RKO (cell line): ENCODE data around the gene TEX29.

Source experiments
- DNase-seq: peaks from one replicate; pipeline ENCODE4 v3.0.0-alpha.2; 2016; ENCODE audit warnings: low spot score

Gene TEX29

DNA sequence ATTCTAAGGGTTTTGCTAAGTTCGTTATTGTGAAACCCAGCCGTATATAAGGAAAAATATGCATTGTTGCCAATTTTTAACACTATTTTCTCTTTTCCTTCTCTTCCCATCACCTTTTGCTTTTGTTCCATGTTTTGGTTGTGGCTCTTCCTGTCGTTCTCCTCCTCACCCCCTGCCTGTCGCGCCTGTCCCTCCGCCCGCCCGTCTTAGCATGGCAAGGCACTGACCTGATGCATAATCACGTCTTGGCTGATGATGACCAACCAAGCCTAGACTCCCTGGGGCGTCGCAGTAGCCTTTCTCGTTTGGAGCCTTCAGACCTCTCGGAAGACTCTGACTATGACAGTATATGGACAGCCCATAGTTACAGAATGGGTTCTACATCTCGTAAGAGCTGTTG lies 28.5 kb upstream of the TEX29 start:
- DNase-seq: no peak

DNA sequence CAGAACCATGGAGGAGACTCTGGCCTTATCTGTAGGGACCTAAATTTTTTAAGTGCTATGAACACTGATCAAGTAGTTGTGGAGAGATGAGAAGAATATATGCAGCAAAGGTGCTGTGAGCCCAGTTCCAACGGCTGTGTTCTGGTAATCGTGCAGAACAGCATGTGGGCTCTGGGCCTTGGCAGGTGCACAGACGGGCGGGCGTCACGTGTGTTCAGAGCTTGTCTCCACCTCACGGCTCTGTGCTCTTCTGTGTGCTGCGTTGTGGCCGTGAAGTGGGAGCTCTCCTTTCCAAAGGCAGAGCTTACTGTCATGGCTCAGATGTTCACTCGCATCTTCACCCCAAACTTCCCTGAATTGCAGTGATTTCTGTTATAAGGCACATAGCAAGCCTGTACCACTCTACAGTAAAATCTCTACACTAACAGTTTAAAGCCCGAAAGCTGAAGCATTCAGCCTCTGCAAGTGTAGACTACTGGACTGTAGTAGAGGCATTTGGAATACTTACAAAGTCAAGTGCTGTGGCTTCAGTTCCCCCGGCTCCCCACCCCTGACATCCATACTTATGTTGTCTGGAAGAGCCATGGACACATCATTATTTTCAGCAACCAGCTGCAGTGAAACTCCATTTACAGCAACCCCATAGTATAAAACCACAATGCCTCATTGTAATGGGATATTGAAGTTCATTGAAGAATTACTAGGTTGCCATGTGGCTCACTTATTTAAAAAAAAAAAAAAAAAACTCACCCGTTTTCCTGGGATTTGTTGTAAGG lies 27.5 kb upstream of the TEX29 start:
- DNase-seq: no peak

DNA sequence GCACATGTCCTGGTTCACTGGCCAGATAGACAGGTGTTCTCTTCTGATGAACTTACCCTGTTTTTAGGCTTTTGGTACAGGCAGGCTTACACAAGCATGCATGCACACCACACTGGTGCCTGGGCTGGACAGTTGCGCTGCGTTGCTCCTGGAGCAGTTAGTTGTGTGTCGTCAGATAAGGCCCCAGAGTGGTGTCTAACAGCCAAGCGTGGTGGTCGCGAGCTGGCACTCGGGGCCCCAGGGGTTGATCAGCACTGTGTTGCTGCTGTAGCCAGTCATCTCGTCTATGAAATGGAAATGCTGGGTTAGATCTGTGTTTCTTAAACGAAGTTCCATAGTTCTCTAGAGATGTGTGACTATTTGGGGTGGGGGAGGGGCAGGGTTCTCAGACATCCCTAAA lies 24.6 kb upstream of the TEX29 start:
- DNase-seq: no peak

DNA sequence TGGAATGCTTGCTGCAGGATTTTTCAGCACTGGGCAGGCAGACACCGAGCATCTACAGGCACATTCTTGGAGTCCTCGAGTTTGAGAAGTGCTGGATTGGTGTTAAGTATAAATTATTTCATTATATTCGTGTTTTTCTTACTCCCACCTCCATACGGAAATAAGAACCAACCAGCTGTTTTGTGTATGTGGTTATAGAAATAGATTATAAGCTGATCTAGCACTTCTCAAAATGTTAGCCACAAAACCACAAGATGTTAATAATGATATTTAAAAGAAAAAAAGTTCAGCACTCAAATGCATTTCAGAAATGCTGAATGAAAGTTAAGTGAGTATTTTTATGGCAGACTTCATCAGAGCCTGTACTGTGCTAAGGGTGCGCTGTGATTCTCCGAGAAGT lies 24.0 kb upstream of the TEX29 start:
- no peak for DNase-seq

DNA sequence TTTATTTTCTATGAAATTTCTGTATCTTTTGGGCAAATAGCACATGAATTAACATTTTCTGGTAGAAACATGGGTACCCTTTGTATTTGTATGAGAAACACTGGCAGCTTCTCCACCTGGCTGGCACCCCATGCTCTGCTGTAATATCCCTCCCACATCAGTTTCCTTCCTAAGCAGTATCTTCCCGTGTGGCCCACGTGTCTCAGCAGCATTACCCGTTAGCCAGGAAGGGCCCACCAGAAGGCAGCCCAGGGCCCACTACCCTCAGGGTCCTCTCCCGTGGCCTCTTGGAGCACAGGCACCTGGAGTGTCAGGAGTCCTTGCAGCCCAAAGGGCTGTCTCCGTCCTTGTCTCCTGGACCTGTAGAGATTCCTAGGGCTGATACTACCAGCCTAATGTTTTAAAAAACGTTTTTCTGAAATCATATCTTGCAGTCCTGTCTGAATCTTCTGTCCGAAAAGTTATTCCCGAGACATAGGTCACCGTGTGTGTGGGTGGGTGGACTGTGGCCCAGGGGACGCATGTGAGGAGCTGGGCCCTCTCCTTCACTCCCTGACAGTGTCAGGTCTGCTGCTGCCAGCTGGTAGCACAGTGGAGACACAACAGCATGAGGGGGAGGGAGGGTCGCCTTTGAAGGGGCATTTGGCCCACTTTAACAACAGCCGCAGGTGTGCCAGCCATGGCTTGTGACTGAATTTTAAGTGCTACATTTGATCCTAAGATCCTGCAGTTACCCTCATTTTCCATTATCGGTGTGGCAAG lies 22.0 kb upstream of the TEX29 start:
- no peak for DNase-seq

DNA sequence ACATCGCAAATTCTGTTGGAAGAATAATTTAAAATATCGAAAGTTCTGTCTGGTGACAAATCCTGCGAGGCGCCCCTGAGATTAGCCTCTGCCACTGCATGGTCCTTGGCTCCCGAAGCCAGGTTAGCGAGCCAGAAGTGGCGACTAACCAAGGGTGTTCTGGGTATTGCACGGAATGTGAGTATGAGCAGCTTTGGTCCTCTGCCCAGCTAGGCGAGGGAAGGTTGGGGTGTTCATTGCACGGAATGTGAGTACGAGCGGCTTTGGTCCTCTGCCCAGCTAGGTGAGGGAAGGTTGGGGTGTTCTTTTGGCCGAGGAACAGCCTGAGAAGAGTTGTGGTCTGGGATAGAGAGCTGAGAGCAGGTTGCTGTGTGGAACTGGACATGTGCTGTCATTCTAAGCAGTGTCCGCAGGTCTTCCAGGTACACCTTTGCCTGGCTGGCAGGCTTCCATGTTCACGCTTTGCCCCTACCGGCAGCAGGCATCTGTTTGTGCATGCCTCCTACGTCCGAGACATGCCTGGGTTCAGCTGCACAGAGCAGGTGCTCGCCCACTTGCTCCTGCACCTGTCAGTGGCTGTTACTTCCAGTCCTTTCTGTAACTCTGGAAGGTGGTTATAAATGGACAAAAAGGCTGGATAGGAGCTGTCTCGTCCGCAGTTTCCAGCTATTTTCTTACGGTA lies 18.3 kb upstream of the TEX29 start:
- no peak for DNase-seq

DNA sequence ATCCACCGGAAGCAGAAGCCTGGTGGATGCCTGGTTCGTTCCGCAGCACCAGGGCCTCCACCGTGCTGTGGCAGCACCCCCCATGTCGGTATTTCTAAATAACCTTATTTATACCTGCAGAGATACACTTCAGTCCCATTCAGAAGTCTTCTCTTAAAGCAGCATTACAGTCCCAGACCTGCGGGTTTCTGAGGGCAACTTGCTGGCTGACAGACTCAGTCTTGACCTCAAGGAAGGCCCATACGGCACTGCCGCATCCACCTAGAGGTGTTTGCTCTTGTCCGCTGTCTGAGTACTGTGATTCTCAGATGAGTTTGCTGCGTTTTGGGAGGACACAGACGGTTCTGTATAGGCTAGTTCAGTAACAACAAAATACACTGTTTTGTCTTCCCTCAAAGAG lies 16.9 kb upstream of the TEX29 start:
- no peak for DNase-seq

DNA sequence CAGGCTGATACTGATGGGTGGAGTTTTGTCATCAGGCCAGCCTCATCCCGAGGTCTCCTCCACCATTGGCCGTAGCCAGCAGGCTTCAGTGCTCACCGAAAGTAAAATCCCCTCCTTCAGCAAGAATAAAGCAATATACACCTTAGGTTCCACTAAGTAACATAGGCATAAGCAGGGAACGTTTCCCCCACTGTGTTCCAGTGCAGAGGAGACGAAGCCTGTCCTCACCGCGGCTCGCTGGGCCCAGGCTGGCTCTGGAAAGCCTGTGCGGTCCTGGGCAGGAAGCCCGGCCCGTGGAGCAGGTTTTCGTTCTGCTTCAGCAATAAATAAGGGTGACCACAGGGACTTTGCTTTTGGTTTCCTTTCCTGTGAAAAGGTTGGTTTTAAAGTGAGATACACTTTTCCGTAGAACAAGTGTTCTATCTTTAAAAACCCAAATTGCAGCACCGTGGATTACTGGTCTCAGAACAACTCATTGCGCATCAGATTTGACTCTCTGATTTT lies 16.3 kb upstream of the TEX29 start:
- no peak for DNase-seq

DNA sequence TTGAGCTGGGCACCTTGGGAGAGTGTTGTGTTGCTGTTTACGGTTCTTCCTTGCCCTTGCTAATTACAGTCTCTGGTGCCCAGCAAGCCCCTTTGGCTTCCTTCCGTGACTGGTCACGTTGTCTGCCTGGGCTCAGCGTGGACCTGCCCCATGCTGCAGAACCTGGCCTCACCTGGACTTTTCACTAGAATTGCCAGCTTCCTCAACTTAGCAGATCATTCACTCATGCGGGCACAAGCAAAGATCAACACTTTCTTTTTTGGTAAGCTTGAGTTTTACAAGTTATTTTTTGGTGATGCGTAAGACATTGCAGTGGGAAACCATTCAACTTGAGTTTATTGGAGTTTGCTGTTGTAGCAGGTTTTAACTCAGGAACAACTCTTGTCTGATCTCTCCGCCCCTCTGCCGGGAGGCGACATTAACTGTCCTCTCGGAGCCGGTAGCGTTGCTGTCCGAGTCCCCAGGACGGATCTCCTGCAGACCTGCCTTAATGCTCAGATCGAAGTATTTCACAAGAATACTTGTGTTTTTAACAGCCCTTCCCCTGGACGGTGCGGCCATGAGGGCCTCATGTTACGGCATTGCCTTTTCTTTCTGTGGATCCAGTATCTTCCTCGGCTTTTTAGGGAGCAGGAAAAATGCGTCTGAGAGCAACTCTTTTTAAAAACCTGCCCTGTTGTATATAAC lies 15.7 kb upstream of the TEX29 start:
- DNase-seq: no peak

DNA sequence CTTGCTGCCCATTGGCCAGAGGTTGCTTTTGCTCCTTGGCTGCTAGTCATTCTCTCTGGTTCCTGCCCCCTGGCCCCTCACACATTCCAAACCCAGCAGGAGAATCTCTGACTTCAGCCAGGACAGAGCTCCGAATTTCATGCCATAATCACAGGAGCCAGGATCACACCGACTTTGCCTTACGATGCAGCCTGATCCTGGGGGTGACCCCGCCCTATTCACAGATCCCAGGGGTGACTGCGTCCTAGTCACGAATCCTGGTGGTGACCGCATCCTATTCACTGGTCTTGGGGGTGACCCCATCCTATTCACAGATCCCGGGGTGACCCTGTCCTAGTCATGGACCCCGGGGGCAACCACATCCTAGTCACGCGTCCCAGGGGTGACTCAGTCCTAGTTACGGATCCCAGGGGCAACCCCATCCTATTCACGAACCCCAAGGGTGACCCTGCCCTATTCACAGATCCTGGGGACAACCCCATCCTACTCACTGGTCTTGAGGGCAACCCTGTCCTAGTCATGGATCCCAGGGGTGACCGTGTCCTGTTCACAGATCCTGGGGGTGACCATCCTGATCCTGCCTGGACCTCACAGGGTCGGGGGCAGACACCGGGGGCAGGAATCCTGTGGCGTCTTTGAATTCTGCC lies 7.4 kb upstream of the TEX29 start:
- no peak for DNase-seq

DNA sequence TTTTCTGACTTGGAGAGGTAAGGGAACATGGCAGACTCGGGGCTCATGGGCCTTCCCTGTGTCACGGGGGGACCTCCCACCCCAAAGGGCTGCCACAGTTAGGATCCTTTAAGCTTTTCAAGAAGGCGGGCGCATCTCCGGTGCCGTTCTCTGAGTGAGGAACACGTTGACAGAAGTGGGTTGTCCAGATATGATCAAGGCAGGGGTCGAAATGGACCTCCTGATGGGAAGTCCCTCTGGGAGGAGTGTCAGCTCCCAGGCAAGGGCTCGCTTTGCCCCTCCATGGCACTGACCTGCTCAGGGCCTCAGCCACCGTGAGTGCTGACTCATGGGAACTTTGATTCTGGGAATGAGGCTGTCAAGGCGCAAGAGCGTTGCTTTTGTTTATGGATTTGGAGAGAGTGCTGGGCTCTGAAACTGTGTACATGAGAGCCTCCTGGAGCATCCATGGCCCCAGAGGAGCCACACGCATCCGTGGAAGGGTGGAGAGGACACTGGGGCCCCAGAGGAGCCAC lies 6.5 kb upstream of the TEX29 start:
- DNase-seq: no peak

DNA sequence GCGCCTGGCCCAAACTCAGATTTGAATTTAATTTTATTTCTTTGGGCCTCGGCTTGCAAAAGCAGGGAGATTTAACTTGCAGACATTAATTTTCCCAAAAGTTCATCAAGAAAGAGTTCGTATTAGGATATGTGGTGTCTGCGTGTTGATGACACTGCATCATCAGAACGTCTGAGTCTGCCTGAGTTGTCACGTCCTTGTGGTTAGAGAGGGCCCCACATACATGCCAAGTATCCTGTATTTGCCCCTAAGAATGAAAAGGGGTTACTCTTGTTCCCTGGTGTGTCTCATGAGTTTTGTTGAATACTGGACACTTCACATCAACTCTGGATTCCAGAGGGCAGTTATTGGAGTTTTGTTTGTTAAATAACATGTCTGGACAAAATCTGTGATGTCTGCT lies 5.6 kb upstream of the TEX29 start:
- no peak for DNase-seq

DNA sequence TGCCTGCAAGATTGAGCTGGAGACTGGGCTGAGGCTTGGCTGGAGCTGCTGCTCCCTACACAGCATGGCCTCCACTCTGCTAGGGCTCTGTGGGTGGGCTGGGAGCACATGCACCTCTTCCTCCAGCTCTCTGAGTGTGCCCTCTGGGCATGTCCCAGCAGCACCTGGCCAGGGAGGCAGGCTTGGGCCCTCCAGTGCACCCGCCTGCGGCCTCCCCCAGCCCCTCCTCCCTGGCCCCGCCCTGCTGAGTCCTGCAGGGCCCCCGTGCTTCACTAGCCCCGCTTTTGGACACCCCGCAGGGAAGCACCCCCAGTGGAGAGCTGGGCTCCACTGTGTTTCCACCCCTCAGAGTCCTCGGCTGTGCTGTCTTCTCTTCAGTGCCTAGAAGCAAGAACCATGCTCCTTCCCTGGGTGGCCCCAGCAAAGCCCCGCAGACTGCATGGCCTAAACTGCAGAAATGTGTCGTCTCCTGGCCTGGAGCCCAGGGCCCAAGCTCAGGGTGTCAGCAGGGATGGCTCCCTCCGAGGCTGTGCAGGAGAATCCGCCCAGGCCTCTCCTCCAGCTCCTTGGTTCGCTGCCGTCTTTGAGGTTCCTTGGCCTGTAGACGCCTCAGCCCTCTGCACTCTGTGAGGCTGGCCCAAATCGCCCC lies 5.0 kb upstream of the TEX29 start:
- no peak for DNase-seq

DNA sequence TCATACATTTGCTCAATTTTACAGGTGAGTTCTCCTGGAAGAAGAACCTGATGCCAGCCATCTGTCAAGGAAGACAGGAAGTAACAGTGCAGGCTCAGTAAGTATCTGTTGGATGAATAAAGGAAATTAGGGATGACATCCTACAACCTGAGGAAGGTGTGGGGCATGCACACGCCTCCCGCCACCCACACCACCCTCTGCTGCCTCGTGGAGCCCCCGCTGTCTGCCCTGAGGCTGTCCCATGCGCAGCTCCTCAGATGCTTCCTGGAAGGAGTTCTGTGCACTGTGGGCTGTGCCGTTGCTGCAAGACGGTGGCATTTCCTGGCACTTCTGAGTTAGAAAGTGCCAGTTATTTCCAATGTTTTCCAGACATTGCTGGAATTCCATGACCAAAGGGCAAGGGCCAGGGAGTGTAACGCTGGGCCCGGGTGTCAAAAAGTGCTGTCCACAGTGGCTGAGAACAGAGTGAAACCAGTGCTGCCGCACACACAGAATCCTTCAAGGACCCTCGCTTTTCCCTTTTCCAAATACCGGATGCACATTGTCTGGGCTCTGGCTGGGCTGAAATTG lies 4.2 kb upstream of the TEX29 start:
- DNase-seq: no peak

DNA sequence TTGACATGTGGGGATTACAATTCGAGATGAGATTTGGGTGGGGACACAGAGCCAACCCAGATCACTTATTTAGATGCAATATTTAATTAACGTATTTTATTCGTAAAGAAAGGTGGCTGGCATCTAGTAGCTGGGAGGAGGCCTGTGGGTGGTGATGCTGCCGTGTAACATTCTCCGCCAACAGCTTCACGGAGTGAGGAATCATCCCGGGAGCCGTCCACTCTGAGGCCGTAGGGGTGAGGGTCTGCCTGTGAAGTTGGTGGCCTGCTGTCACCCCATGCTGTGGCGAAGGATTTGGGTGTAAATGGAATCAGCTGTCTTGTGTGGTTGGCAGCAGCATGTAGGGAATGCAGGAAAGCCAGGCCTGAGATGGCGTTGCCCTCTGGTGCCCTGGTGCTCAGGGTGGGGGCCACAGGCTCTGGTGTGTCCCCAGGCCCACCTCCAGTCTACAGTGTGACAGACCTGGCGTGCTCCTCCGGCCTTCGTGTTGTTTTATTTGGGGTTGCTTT lies 3.3 kb upstream of the TEX29 start:
- DNase-seq: no peak

DNA sequence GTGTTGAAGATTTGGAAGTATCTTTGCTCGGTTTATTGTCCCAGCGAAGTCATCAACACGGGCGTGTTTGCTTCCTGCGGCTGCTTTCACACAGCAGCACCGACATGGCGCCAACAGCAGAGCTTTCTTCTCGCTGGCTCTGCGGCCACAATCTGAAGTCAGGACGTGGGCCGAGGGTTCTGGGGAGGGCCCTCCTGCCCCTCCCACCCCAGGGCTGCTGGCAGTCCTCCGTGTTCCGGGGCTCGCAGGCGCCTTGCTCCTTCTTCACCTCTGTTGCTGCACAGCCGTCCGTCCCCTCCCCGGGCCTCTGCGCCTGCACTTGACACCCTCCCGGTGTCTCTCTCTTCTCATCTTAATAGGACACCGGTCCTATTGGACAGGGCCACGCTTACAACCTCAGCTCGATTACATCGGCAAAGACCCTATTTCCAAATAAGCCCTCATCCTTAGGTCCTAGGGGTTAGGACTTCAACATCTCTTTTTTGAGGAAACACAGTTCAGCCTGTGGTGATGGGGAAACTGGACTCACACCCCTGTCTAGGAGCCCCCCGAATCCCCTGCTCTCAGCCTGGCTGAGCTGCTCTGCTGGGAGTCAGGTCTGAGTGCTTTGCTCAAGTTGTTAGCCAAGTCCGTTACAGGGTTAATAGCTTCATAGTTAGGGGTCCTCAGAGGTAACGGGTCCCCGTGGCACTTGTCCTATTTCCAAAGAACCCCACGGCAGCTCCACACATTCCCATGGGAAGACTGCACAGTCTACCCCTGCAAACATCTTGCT lies 2.7 kb upstream of the TEX29 start:
- no peak for DNase-seq

DNA sequence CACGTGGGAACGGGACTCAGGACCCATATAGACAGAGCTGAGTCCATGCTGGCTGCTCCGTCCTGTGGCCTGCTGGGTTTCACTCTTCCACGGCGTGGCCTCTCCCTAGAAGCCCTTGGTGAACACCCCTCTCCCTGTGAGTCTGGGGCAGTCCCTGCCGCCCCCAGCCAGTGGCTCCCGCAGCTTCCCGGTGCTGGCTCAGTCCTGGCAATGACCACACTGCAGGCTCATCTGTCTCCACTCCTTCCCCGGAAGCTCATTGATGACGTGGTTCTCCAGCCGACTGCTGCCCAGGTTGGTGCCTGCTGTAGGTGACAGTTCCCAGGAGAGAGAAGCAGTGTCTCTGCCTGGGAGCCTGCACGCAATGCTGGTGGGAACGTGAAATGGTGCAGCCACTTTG lies 2.1 kb upstream of the TEX29 start:
- no peak for DNase-seq

DNA sequence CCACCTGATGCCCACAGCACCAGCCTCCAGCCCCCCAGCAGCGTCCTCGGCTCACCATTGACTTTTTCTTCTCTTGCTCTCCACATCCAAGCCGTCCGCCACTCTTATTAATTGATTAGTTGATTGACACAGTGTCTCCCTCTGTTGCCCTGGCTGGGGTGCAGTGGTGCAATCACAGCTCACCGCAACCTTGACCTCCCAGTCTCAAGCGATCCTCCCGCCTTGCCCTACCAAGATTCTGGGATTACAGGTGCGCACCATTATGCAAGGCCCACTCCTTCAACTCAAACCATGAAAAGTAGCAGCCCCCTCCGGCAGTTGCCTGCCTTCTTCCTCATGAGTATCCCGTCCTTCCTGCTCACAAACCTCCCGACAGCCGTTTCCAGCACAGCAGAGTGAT lies 921 bp upstream of the TEX29 start:
- DNase-seq: no peak

DNA sequence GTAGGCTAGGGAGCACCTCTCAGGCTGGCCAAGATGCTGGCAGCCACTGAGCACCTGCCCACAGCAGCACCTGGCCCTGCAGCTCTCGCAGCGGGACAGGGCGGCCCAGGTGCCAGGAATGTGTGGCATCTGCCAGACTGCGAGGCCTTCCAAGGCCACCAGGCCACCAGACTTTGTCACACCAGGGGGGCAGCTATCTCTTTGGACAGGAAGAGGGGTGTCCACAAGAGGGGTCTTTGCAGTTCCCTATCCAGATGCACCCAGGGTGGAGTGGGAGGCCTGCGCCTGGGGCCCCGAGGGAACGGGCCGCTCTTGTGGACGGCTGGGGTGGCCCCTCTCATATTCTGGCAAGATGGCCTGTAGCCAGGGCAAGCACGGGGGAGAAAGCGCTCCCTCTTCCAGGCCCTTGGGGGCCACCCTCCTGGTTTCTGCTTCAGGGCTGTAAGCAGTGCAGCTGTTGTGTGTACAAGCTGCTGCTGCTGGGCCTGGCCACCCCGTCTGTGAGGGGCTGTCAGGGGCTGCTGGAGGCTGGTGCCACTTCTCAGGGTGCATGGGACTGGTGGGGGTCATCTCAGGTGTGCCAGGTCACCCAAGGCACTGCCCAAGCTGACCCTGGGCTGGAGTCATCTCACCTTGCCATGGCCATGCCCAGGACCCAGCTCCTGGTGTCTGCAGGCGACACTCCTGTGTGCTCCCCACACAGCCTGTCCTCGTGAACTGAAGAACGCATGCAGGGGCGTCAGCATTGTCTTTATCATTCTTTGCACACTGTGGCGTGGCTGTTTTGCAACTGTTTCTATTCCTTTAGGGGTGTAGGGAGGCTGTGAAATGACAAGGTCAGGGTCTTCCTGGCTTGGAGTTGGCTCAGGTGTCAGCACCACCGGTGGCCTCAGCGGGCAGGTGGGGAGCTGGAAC lies 1.8 kb downstream of the TEX29 start:
- DNase-seq: no peak
